ENCODE measurements around the gene CCDC15. TPM values are rescaled to one million over a fixed set of nuclear protein-coding genes. Genes with fewer than 3 reads are reported as not detected.
A peak's percentile ranks its signal among the peaks of the same experiment; 100 is the strongest.

The CCDC15 gene
- total RNA-seq, 6 donors from 2014 or later, result 0.89 to 3.1 (median 1.2) TPM

GRCh38 chr11:125069008-125069407 is 115.0 kb downstream of the CCDC15 start:
- H3K4me3 ChIP-seq, result no peak overlapping the region
- no peaks in the 10 kb centered on the region for H3K9me3 ChIP-seq
- H3K4me1 ChIP-seq, result peaks cover under 1 to 17% (median 8%) of the 10 kb centered on the region in 4 donors
- no peak for ATAC-seq (ENCODE audit: low FRiP score in 2 of 2)
- H3K27ac ChIP-seq, result peak overlapping the region in 1 of 4 donors; percentile 78
- no peak for DNase-seq
- no peaks in the 10 kb centered on the region for H3K36me3 ChIP-seq
- TF ChIP-seq EP300 (IDR thresholded peaks at IDR 0.05) (no peak), POLR2AphosphoS5 (IDR thresholded peaks at IDR 0.05) (no peak), POLR2A (IDR thresholded peaks at IDR 0.05) (no peak)
- no peaks in the 10 kb centered on the region for H3K27me3 ChIP-seq
- WGBS, 2 donors, result 84 to 91% methylated on average over 4 of the region's 4 CpGs

DNA sequence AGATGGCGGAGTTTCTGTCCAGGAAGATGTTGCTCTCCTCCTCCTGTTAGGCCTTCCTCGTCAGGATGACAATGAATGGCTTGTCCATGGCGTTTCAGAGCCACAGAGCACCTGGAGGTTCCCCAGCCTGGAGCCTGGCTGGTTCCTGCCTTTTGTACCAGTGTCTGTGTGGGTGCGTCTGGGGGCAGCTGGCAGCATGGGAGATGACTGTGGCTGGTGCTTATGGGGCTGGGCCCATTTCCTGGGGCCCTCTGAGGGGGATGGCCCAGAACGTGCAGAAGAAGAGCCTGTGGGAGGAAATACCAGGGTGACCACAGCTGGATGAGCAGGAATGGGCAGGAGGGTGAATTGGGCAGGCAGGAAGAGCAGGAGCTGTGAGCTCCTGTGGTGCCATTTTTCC is 115.8 kb downstream of the CCDC15 start:
- H3K27me3 ChIP-seq, result no peaks in the 10 kb centered on the region
- no peaks in the 10 kb centered on the region for H3K9me3 ChIP-seq
- no peaks in the 10 kb centered on the region for H3K36me3 ChIP-seq
- peaks cover 0 to 14% (median 8%) of the 10 kb centered on the region in 4 donors for H3K4me1 ChIP-seq
- 52 to 100% methylated on average over 1 to 5 of the region's 5 CpGs for WGBS, 2 donors
- DNase-seq (no peak), ATAC-seq (ENCODE audit: low FRiP score in 2 of 2) (peak in 1 of 2 donors; percentile 5)
- no peak overlapping the region for H3K4me3 ChIP-seq
- no peak for TF ChIP-seq POLR2AphosphoS5 (IDR thresholded peaks at IDR 0.05)
- peak in 1 of 4 donors; percentile 6 for TF ChIP-seq POLR2A (IDR thresholded peaks at IDR 0.05)
- H3K27ac ChIP-seq, result peak overlapping the region; percentile 24 to 78 (median 54)

- ATAC-seq (ENCODE audit: low FRiP score in 2 of 2) (peak; percentile 85 to 92), DNase-seq (peak in 1 of 2 donors; percentile 84)
- Histone ChIP-seq H3K36me3 (no peaks in the 10 kb centered on the region), H3K4me1 (peaks cover 0 to 14% (median 8%) of the 10 kb centered on the region in 4 donors), H3K9me3 (no peaks in the 10 kb centered on the region), H3K4me3 (no peak overlapping the region), H3K27ac (peak overlapping the region; percentile 24 to 78 (median 67)), H3K27me3 (no peaks in the 10 kb centered on the region)
- TF ChIP-seq POLR2A (IDR thresholded peaks at IDR 0.05) (peak in 1 of 4 donors; percentile 36), EP300 (IDR thresholded peaks at IDR 0.05) (no peak), POLR2AphosphoS5 (IDR thresholded peaks at IDR 0.05) (peak in 1 of 2 donors; percentile 47)
- WGBS, 2 donors, result 44 to 59% methylated on average over 7 of the region's 7 CpGs
These were observed 116.8 kb downstream of the CCDC15 start for GRCh38 chr11:125070699-125071254.

DNA sequence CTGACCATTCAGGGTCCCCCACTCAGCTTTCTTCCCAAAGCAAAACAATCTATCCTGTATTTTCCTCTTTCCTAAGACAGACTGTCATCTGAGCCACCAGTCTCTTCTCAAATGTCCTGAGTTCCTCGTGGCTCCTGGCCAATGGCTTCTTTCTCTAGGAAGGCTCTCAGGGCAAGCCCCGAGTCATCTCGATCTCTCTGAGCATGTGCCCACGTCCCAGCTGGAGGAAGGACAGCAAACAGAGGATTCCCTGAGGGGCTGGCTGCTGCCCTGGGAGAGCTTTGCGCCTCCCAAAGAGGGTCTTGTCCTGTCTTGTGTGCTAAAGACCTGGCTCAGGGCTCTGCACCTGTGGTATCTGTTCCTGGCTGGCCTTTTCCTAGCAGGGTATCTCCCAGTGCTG is 117.4 kb downstream of the CCDC15 start:
- Histone ChIP-seq H3K4me1 (peaks cover 0 to 14% (median 8%) of the 10 kb centered on the region in 4 donors), H3K4me3 (no peak overlapping the region), H3K27me3 (no peaks in the 10 kb centered on the region), H3K9me3 (no peaks in the 10 kb centered on the region), H3K36me3 (no peaks in the 10 kb centered on the region), H3K27ac (peak overlapping the region; percentile 21 to 78 (median 67))
- DNase-seq (no peak), ATAC-seq (ENCODE audit: low FRiP score in 2 of 2) (no peak)
- 42 to 59% methylated on average over 5 of the region's 5 CpGs for WGBS, 2 donors
- TF ChIP-seq POLR2A (IDR thresholded peaks at IDR 0.05), result peak in 1 of 4 donors; percentile 4
- TF ChIP-seq CTCF (IDR thresholded peaks at IDR 0.05), result no peak
- TF ChIP-seq POLR2AphosphoS5 (IDR thresholded peaks at IDR 0.05), result no peak
- TF ChIP-seq EP300 (IDR thresholded peaks at IDR 0.05), result no peak

DNA sequence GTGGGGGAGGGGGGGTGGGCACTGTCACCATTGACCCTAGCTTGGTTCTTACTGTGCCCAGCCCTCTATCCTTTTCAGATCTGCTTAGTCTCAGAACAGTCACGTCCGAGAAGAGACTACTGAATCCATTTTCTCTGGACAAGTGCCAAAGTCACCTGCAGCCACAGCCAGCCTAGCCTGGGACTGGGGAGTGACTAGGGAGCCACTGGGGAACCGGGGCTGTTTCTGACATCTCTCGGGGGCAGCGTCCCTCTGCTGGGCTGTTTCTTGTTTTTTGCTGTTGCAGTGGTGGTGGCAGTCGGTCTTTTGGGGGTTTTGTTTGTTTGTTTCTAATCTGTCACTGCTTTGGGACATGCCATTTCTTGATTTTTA is 117.8 kb downstream of the CCDC15 start:
- Histone ChIP-seq H3K36me3 (no peaks in the 10 kb centered on the region), H3K9me3 (no peaks in the 10 kb centered on the region), H3K27me3 (no peaks in the 10 kb centered on the region), H3K4me1 (peaks cover 0 to 14% (median 8%) of the 10 kb centered on the region in 4 donors), H3K27ac (peak overlapping the region; percentile 11 to 78 (median 67)), H3K4me3 (no peak overlapping the region)
- TF ChIP-seq EP300 (IDR thresholded peaks at IDR 0.05), result no peak
- no peak for TF ChIP-seq POLR2A (IDR thresholded peaks at IDR 0.05)
- TF ChIP-seq POLR2AphosphoS5 (IDR thresholded peaks at IDR 0.05), result no peak
- TF ChIP-seq CTCF (IDR thresholded peaks at IDR 0.05), result no peak
- DNase-seq (no peak), ATAC-seq (ENCODE audit: low FRiP score in 2 of 2) (no peak)
- 75 to 87% methylated on average over 6 of the region's 6 CpGs for WGBS, 2 donors

DNA sequence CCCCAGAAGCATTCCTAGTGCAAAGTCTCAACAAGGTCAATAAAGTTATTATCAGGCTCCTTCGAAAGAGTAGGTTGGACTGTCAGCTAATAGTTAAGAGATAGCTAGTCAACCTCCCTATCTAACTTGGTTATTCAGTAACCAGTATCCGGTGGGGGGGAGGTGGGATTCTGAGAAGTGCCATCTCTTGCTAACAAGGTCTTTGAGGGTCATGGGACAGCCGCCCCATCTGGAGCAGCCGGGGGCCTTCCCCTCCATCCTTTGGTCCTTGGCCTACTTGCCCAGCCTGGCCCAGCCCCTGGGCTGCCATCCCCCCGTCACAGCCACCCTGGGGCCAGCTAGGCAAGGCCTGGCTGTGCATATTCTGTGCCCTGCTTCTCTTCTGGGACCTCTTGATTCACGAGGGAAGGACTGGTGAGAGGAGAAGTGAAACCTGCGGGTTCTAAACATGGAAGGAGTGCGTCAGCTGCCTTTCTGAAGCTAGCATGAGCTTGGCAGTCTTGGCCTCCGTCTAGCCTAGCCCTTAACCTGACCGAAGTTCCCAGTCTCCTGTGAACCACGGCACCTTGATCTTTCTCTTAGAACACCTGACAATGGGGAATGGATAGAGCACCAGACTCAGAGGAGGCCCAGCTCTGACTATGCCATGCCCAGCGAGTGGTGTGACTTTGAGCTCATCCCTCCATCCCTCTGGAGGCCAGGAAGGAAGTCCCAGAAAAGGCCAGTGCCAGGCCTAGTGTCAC is 118.4 kb downstream of the CCDC15 start:
- peak overlapping the region; percentile 11 to 78 (median 67) for H3K27ac ChIP-seq
- 73 to 76% methylated on average over 9 to 12 of the region's 12 CpGs for WGBS, 2 donors

More for the DNA sequence above, 118.4 kb downstream of the CCDC15 start:
- H3K9me3 ChIP-seq, result no peaks in the 10 kb centered on the region
- no peaks in the 10 kb centered on the region for H3K27me3 ChIP-seq
- no peak for TF ChIP-seq POLR2AphosphoS5 (IDR thresholded peaks at IDR 0.05)
- peak in 1 of 4 donors; percentile 38 for TF ChIP-seq POLR2A (IDR thresholded peaks at IDR 0.05)
- no peak overlapping the region for H3K4me3 ChIP-seq
- H3K4me1 ChIP-seq, result peaks cover 0 to 14% (median 8%) of the 10 kb centered on the region in 4 donors
- DNase-seq (peak in 1 of 2 donors; percentile 57), ATAC-seq (ENCODE audit: low FRiP score in 2 of 2) (peak in 1 of 2 donors; percentile 61)
- no peaks in the 10 kb centered on the region for H3K36me3 ChIP-seq
